ENCODE results near the gene MYO15A.

The MYO15A gene

DNA sequence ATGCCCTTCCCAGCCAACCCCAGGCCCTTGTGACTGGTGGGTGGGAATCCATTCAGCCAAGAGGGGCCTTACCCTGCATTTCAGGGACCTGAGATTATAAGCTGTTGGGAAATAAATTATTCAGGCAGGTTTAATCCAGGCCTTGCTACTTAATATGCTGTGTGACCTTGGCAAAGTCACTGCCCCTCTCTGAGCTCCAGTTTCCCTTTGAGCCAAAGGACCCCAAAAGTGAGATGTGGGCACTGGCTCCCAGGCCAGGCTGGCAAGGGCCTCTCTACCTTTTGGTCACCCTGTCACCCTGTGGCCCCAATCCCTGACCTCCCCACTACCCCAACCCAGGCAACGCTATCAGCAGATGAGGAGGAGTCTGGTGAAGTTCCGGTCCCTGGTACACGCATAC is 33.9 kb downstream of the MYO15A start:
- ATAC-seq (ENCODE audit: insufficient read depth, low read depth) (no peak), DNase-seq (no peak)
- Histone ChIP-seq H2AFZ (ENCODE audit: low read depth, low read length) (no peak overlapping the region), H3K79me2 (ENCODE audit: insufficient read depth, low read length) (no peaks in the 10 kb centered on the region), H3K27ac (ENCODE audit: low read length) (no peak overlapping the region), H3K4me3 (ENCODE audit: low read depth in 1 of 2, low read length in 2 of 2) (no peak overlapping the region), H3K4me1 (ENCODE audit: insufficient read depth, low read length) (no peaks in the 10 kb centered on the region), H3K36me3 (ENCODE audit: insufficient read depth, low read length) (no peaks in the 10 kb centered on the region), H3K9ac (ENCODE audit: low read depth, low read length) (no peak overlapping the region), H3K9me3 (ENCODE audit: insufficient read depth, low read length, severe bottlenecking) (no peaks in the 10 kb centered on the region), H4K20me1 (ENCODE audit: insufficient read depth, low read length) (0 out of 2 replicates have a peak, but pooled peaks cover 4% of the 10 kb centered on the region), H3K4me2 (ENCODE audit: insufficient read depth, low read length) (no peak overlapping the region), H3K27me3 (ENCODE audit: insufficient read depth, low read length, poor library complexity) (no peaks in the 10 kb centered on the region)
- no peak for TF ChIP-seq EZH2 (IDR thresholded peaks at IDR 0.05; ENCODE audit: borderline replicate concordance, low read depth, low read length, severe bottlenecking)
- TF ChIP-seq, protein P1, sequence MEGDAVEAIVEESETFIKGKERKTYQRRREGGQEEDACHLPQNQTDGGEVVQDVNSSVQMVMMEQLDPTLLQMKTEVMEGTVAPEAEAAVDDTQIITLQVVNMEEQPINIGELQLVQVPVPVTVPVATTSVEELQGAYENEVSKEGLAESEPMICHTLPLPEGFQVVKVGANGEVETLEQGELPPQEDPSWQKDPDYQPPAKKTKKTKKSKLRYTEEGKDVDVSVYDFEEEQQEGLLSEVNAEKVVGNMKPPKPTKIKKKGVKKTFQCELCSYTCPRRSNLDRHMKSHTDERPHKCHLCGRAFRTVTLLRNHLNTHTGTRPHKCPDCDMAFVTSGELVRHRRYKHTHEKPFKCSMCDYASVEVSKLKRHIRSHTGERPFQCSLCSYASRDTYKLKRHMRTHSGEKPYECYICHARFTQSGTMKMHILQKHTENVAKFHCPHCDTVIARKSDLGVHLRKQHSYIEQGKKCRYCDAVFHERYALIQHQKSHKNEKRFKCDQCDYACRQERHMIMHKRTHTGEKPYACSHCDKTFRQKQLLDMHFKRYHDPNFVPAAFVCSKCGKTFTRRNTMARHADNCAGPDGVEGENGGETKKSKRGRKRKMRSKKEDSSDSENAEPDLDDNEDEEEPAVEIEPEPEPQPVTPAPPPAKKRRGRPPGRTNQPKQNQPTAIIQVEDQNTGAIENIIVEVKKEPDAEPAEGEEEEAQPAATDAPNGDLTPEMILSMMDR (IDR thresholded peaks at IDR 0.05; ENCODE audit: borderline replicate concordance, extremely low read depth, low read length, poor library complexity, severe bottlenecking), result no peak

DNA sequence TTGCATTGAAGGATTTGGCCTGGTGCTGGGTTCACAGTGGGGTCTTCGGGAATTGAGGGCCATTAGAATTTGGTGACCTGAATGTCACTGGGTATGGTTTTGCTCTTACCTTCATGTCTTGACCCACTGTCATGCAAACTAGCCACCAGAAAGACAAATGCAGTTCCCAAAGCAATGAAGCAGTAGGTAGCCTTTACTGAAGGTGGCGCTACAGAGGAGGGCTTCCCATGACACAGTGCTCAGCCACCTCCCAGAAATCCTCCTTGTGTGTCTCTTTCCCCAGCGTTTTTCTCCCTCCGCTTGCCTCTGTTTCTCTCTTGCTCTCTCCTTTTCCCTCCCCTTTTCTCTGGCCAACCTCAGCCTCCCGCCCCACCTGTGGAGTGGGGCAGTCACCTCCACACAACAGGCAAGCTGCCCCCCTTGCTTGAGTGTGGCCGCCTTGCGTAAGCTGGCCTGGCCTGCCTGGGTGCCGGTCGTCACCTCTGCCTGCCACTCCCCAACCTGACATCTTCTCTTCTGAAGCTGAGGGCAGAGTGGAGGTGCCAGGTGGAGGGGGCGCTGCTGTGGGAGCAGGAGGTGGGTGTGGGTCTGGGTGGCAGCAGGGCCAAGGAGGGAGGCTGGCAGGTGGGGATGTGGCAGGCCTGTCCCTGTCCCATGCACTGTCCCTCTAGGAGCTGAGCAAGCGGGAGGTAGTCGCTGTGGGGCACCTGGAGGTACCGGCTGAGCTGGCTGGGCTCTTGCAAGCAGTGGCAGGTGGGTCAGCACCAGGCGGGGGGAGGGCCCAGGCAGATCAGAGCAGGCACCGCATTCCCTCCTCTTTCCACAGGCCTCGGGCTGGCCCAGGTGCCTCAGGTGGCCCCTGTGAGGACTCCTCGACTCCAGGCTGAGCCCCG is 34.7 kb downstream of the MYO15A start:
- H3K4me2 ChIP-seq (ENCODE audit: insufficient read depth, low read length), result no peak overlapping the region
- H4K20me1 ChIP-seq (ENCODE audit: insufficient read depth, low read length), result 0 out of 2 replicates have a peak, but pooled peaks cover 4% of the 10 kb centered on the region
- H2AFZ ChIP-seq (ENCODE audit: low read depth, low read length), result no peak overlapping the region
- H3K9me3 ChIP-seq (ENCODE audit: insufficient read depth, low read length, severe bottlenecking), result no peaks in the 10 kb centered on the region
- H3K27ac ChIP-seq (ENCODE audit: low read length), result no peak overlapping the region
- H3K27me3 ChIP-seq (ENCODE audit: insufficient read depth, low read length, poor library complexity), result no peaks in the 10 kb centered on the region
- no peak overlapping the region for H3K4me3 ChIP-seq (ENCODE audit: low read depth in 1 of 2, low read length in 2 of 2)
- no peaks in the 10 kb centered on the region for H3K4me1 ChIP-seq (ENCODE audit: insufficient read depth, low read length)
- H3K79me2 ChIP-seq (ENCODE audit: insufficient read depth, low read length), result no peaks in the 10 kb centered on the region
- H3K9ac ChIP-seq (ENCODE audit: low read depth, low read length), result no peak overlapping the region
- no peaks in the 10 kb centered on the region for H3K36me3 ChIP-seq (ENCODE audit: insufficient read depth, low read length)
- DNase-seq, result no peak
- no peak for TF ChIP-seq EZH2 (IDR thresholded peaks at IDR 0.05; ENCODE audit: borderline replicate concordance, low read depth, low read length, severe bottlenecking)
- TF ChIP-seq, protein P1 (IDR thresholded peaks at IDR 0.05; ENCODE audit: borderline replicate concordance, extremely low read depth, low read length, poor library complexity, severe bottlenecking), result peak; percentile 57
- no peak for ATAC-seq (ENCODE audit: insufficient read depth, low read depth)

- H3K27ac ChIP-seq (ENCODE audit: low read length), result no peak overlapping the region
- no peak overlapping the region for H3K4me3 ChIP-seq (ENCODE audit: low read depth in 1 of 2, low read length in 2 of 2)
- H3K9me3 ChIP-seq (ENCODE audit: insufficient read depth, low read length, severe bottlenecking), result no peaks in the 10 kb centered on the region
- DNase-seq (no peak), ATAC-seq (ENCODE audit: insufficient read depth, low read depth) (no peak)
- H3K27me3 ChIP-seq (ENCODE audit: insufficient read depth, low read length, poor library complexity), result no peaks in the 10 kb centered on the region
- H4K20me1 ChIP-seq (ENCODE audit: insufficient read depth, low read length), result 0 out of 2 replicates have a peak, but pooled peaks cover 4% of the 10 kb centered on the region
- no peaks in the 10 kb centered on the region for H3K4me1 ChIP-seq (ENCODE audit: insufficient read depth, low read length)
- no peak overlapping the region for H3K4me2 ChIP-seq (ENCODE audit: insufficient read depth, low read length)
- H3K36me3 ChIP-seq (ENCODE audit: insufficient read depth, low read length), result no peaks in the 10 kb centered on the region
- no peak overlapping the region for H2AFZ ChIP-seq (ENCODE audit: low read depth, low read length)
- no peak for TF ChIP-seq EZH2 (IDR thresholded peaks at IDR 0.05; ENCODE audit: borderline replicate concordance, low read depth, low read length, severe bottlenecking)
- TF ChIP-seq, protein P1 (IDR thresholded peaks at IDR 0.05; ENCODE audit: borderline replicate concordance, extremely low read depth, low read length, poor library complexity, severe bottlenecking), result no peak
- no peaks in the 10 kb centered on the region for H3K79me2 ChIP-seq (ENCODE audit: insufficient read depth, low read length)
- no peak overlapping the region for H3K9ac ChIP-seq (ENCODE audit: low read depth, low read length)
Observed at GRCh38 chr17:18144261-18144660, 35.7 kb downstream of the MYO15A start.
